ENCODE results near the gene CFAP97. TPM values are rescaled to one million over a fixed set of nuclear protein-coding genes. Genes with fewer than 3 reads are reported as not detected.
"Not testable (repeated sequence)": the region's sequence is repeated elsewhere in the genome, so short reads cannot be mapped to it uniquely, and the experiment has no call there.

Gene CFAP97
- total RNA-seq, 6 experiments from 2014 or later = 11.7 to 25.6 (median 20.5) TPM

- peak overlapping the region in 2 of 3 donors; percentile 75 to 76 for H3K4me3 ChIP-seq
- H3K27ac ChIP-seq = peak overlapping the region; percentile 95 to 98 (median 96)
- no peak for TF ChIP-seq CTCF (IDR thresholded peaks at IDR 0.05)
- TF ChIP-seq POLR2A (IDR thresholded peaks at IDR 0.05) = peak; percentile 18
- DNase-seq (peak in 1 of 3 donors; percentile 42), ATAC-seq (peak; percentile 28 to 56 (median 55))
- WGBS (ENCODE audit: insufficient coverage, low coverage, low lambda C conversion rate, missing lambda C conversion rate) = 27% methylated on average over 12 of the region's 16 CpGs
- intact Hi-C loops (cut with DNase I) = loop anchor here in 1 of 2 donors (10.0 kb wide), 1 partner anchor 193 kb away; the partner anchor contains the start of genes ANKRD37 and LRP2BP
- H3K36me3 ChIP-seq = no peaks in the 10 kb centered on the region
- no peaks in the 10 kb centered on the region for H3K9me3 ChIP-seq
- no peaks in the 10 kb centered on the region for H3K27me3 ChIP-seq
- H3K4me1 ChIP-seq = peaks cover 0 to 32% (median 11%) of the 10 kb centered on the region in 4 donors
Measured at GRCh38 chr4:185201977-185202962, 1.5 kb downstream of the CFAP97 start.

- H3K27me3 ChIP-seq; ATAC-seq; H3K4me3 ChIP-seq; intact Hi-C loops (cut with DNase I); H3K9me3 ChIP-seq; H3K36me3 ChIP-seq; H3K27ac ChIP-seq; DNase-seq: not testable (repeated sequence)
- H3K4me1 ChIP-seq = peaks cover 0 to 22% (median 9%) of the 10 kb centered on the region in 4 donors
- WGBS (ENCODE audit: insufficient coverage, low coverage, low lambda C conversion rate, missing lambda C conversion rate) = 87% methylated on average over 3 of the region's 4 CpGs
Measured at GRCh38 chr4:185198189-185198588, 5.6 kb downstream of the CFAP97 start.

GRCh38 chr4:185196437-185196836, 7.4 kb downstream of the CFAP97 start:
- no peak overlapping the region for H3K4me3 ChIP-seq
- DNase-seq (no peak), ATAC-seq (no peak)
- no peaks in the 10 kb centered on the region for H3K9me3 ChIP-seq
- no peaks in the 10 kb centered on the region for H3K36me3 ChIP-seq
- H3K27ac ChIP-seq = no peak overlapping the region
- intact Hi-C loops (cut with DNase I) = no loop called here
- no peaks in the 10 kb centered on the region for H3K27me3 ChIP-seq
- WGBS (ENCODE audit: insufficient coverage, low coverage, low lambda C conversion rate, missing lambda C conversion rate) = 95% methylated on average over 2 of the region's 2 CpGs
- TF ChIP-seq CTCF (IDR thresholded peaks at IDR 0.05) (no peak), POLR2A (IDR thresholded peaks at IDR 0.05) (no peak)
- peaks cover 0 to 7% (median 1%) of the 10 kb centered on the region in 4 donors for H3K4me1 ChIP-seq

GRCh38 chr4:185194924-185195888, 8.6 kb downstream of the CFAP97 start:
- H3K36me3 ChIP-seq = peaks cover 0 to 5% (median 4%) of the 10 kb centered on the region in 4 donors
- H3K4me1 ChIP-seq = no peaks in the 10 kb centered on the region
- no peak overlapping the region for H3K27ac ChIP-seq
- H3K27me3 ChIP-seq = no peaks in the 10 kb centered on the region
- DNase-seq = no peak
- no peaks in the 10 kb centered on the region for H3K9me3 ChIP-seq
- 84% methylated on average over 9 of the region's 9 CpGs for WGBS (ENCODE audit: insufficient coverage, low coverage, low lambda C conversion rate, missing lambda C conversion rate)
- peak in 2 of 4 donors; percentile 25 to 42 for ATAC-seq
- intact Hi-C loops (cut with DNase I) = no loop called here
- TF ChIP-seq POLR2A (IDR thresholded peaks at IDR 0.05) (no peak), CTCF (IDR thresholded peaks at IDR 0.05) (no peak)
- H3K4me3 ChIP-seq = no peak overlapping the region
